Activated CD4-positive, alpha-beta memory T cell treated with anti-CD3 and anti-CD28 coated beads for 36 hours (primary cell): Measurements from ENCODE around the gene KIF5A. TPM values are rescaled to one million over a fixed set of nuclear protein-coding genes. Genes with fewer than 3 reads are reported as not detected.
"Not testable (repeated sequence)": the region's sequence is repeated elsewhere in the genome, so short reads cannot be mapped to it uniquely, and the experiment has no call there.

Experiments used
- CTCF ChIA-PET: fragments of 350-600 bp; sonication (Branson Sonifier 250); formaldehyde crosslinking; loops from one replicate; lab custom pipeline; 2021; ENCODE audit warnings: antibody characterized with exemption, inconsistent platforms; lab: Charles Lee
- POLR2A ChIA-PET: fragments of 350-600 bp; sonication (Branson Sonifier 250); formaldehyde crosslinking; loops from one replicate; lab custom pipeline; 2021; ENCODE audit warnings: antibody characterized with exemption; lab: Charles Lee
- DNase-seq: peaks from one replicate; pipeline ENCODE4 v3.0.0-alpha.2; 2020
- H3K27ac Mint-ChIP-seq: one replicate; pipeline ENCODE4 v1.8.0; 2021; ENCODE audit warnings: mixed read lengths
- H3K27me3 Mint-ChIP-seq: one replicate; pipeline ENCODE4 v1.8.0; 2021; ENCODE audit warnings: mixed read lengths
- H3K36me3 Mint-ChIP-seq: one replicate; pipeline ENCODE4 v1.8.0; 2021; ENCODE audit warnings: mixed read lengths
- H3K4me1 Mint-ChIP-seq: one replicate; pipeline ENCODE4 v1.8.0; 2021; ENCODE audit warnings: low read depth, mixed read lengths
- H3K4me3 Mint-ChIP-seq: one replicate; pipeline ENCODE4 v1.8.0; 2021; ENCODE audit warnings: mild to moderate bottlenecking, mixed read lengths
- H3K9me3 Mint-ChIP-seq: one replicate; pipeline ENCODE4 v1.8.0; 2021; ENCODE audit warnings: mixed read lengths
- intact Hi-C: fragments of 100-400 bp; cut with micrococcal nuclease; formaldehyde crosslinking; loops from one replicate; pipeline ENCODE4 v1.15.1; 2023
- total RNA-seq, 2 experiments: library from RNA; stranded (reverse); gene quantifications; one replicate each; pipeline ENCODE4 v1.2.3, GENCODE V29; 2021

Gene KIF5A
- total RNA-seq, 2 experiments from 2014 or later, result 0.90 to 0.99 TPM

DNA sequence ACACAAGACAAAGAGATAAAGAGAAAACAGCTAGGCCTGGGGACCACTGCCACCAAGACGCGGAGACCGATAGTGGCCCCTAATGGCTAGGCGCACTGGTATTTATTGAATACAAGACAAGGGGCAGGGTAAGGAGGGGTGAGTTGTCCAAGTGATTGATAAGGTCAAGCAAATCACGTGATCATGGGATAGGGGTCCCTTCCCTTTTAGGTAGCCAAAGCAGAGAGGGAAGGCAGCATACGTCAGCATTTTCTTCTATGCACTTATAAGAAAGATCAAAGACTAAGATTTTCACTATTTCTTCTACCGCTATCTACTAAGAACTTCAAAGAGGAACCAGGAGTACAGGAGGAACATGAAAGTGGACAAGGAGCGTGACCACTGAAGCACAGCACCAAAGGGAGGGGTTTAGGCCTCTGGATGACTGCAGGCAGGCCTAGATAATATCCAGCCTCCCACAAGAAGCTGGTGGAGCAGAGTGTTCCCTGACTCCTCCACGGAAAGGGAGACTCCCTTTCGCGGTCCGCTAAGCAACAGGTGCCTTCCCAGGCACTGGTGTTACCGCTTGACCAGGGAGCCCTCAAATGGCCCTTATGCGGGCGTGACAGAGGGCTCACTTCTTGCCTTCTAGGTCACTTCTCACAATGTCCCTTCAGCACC is 39.2 kb downstream of the KIF5A start:
- intact Hi-C loops, H3K36me3 Mint-ChIP-seq, H3K9me3 Mint-ChIP-seq, DNase-seq, H3K4me3 Mint-ChIP-seq, H3K27ac Mint-ChIP-seq, H3K27me3 Mint-ChIP-seq: not testable (repeated sequence)
- H3K4me1 Mint-ChIP-seq, result peaks cover 21% of the 10 kb centered on the region
- POLR2A ChIA-PET, result interaction anchor here (0.7 kb wide), 1 partner anchor 37 kb away, joined by 3 read pairs; no protein-coding TSS in a partner anchor
- CTCF ChIA-PET, result interaction anchor here (2.4 kb wide), 1 partner anchor 33 kb away, joined by 5 read pairs; no protein-coding TSS in a partner anchor

- H3K4me3 Mint-ChIP-seq, result peak overlapping the region; percentile 84
- no peaks in the 10 kb centered on the region for H3K27me3 Mint-ChIP-seq
- intact Hi-C loops, result loop anchor here (2.0 kb wide), 3 partner anchors 14 to 44 kb away; partner anchors contain the start of genes DCTN2 and DTX3
- peak overlapping the region; percentile 38 for H3K27ac Mint-ChIP-seq
- H3K4me1 Mint-ChIP-seq, result peaks cover 21% of the 10 kb centered on the region
- H3K36me3 Mint-ChIP-seq, result peaks cover 5% of the 10 kb centered on the region
- no peak for DNase-seq
- POLR2A ChIA-PET, result interaction anchor here (0.6 to 3.1 kb wide), 5 partner anchors 10 to 103 kb away, joined by 3 to 11 read pairs (median 3); partner anchors contain the start of gene OS9
- CTCF ChIA-PET, result interaction anchor here (1.0 kb wide), 2 partner anchors 37 to 43 kb away, joined by 4 read pairs; partner anchors contain the start of gene B4GALNT1
- H3K9me3 Mint-ChIP-seq, result no peaks in the 10 kb centered on the region
Observed at GRCh38 chr12:57590479-57590863, 40.6 kb downstream of the KIF5A start.

GRCh38 chr12:57590864-57591781 is 41.3 kb downstream of the KIF5A start, which contains the start of gene PIP4K2C:
Gene PIP4K2C (plus strand): TSS chr12:57591192. CDS start chr12:57591290, 98 bp downstream.
- POLR2A ChIA-PET, result interaction anchor here (0.6 to 3.1 kb wide), 7 partner anchors 9 to 103 kb away, joined by 3 to 11 read pairs (median 3); partner anchors contain the start of genes DCTN2 and OS9

GRCh38 chr12:57591782-57592325 is 42.0 kb downstream of the KIF5A start:
- H3K4me1 Mint-ChIP-seq, result peaks cover 21% of the 10 kb centered on the region
- CTCF ChIA-PET, result interaction anchor here (0.9 to 3.7 kb wide), 8 partner anchors 10 to 45 kb away, joined by 3 to 44 read pairs (median 3); partner anchors contain the start of genes ARHGEF25, B4GALNT1 and DCTN2
- H3K27me3 Mint-ChIP-seq, result no peaks in the 10 kb centered on the region
- intact Hi-C loops, result loop anchor here (1.0 to 2.0 kb wide), 4 partner anchors 13 to 152 kb away; partner anchors contain the start of genes DCTN2 and DTX3
- H3K9me3 Mint-ChIP-seq, result no peaks in the 10 kb centered on the region
- H3K36me3 Mint-ChIP-seq, result peaks cover 7% of the 10 kb centered on the region
- POLR2A ChIA-PET, result interaction anchor here (1.0 to 3.1 kb wide), 4 partner anchors 8 to 69 kb away, joined by 3 to 11 read pairs (median 4); partner anchors contain the start of gene DCTN2
- DNase-seq, result no peak
- H3K4me3 Mint-ChIP-seq, result peak overlapping the region; percentile 84
- peak overlapping the region; percentile 70 for H3K27ac Mint-ChIP-seq

More at GRCh38 chr12:57590864-57591781, 41.3 kb downstream of the KIF5A start, which contains the start of gene PIP4K2C:
- Mint-ChIP-seq H3K9me3 (no peaks in the 10 kb centered on the region), H3K4me3 (peak within 1 kb of the TSS; percentile 84), H3K27me3 (no peaks in the 10 kb centered on the region), H3K36me3 (peaks cover 5% of the 10 kb centered on the region), H3K4me1 (peaks cover 21% of the 10 kb centered on the region), H3K27ac (peak within 1 kb of the TSS; percentile 70)
- DNase-seq, result peak; percentile 89
- intact Hi-C loops, result loop anchor here (1.0 to 2.0 kb wide), 4 partner anchors 14 to 153 kb away; partner anchors contain the start of genes DCTN2 and DTX3
- CTCF ChIA-PET, result interaction anchor here (0.6 to 3.7 kb wide), 9 partner anchors 9 to 173 kb away, joined by 3 to 44 read pairs (median 3); partner anchors contain the start of genes ARHGEF25 and B4GALNT1

DNA sequence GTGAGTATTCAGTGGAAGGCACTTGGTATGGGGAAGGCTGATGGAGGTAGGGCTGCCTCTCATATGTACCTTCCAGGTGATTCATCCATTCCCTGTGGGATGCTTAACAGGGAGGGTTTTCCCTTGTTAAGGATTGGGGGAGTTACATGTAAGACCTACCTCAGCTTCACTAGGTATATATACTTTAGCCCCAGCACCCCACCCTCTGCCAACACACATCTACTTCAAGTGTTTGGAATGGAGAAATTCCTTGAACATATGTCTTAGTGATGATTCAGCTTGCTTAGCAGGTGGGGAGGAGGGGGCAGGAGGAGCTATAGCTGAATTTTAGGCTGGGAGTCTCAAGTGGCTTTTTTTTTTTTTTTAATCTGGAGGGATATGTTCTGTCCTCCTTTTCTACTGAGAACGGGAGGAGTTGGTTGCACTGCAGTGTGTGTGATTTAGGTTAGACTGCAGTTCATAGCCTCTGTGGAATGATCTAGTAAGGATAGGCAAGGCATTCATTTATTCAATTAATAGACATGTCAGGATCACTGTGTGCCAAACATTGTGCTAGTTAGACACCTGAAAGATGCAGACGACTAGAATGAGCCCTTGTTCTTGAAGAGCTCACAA is 42.8 kb downstream of the KIF5A start:
- no peak overlapping the region for H3K27ac Mint-ChIP-seq
- intact Hi-C loops, result no loop called here
- peaks cover 10% of the 10 kb centered on the region for H3K36me3 Mint-ChIP-seq
- peaks cover 21% of the 10 kb centered on the region for H3K4me1 Mint-ChIP-seq
- peak overlapping the region; percentile 84 for H3K4me3 Mint-ChIP-seq
- no peaks in the 10 kb centered on the region for H3K27me3 Mint-ChIP-seq
- no peak for DNase-seq
- ChIA-PET POLR2A (interaction anchor here (3.1 kb wide), 1 partner anchor 13 kb away, joined by 11 read pairs; no protein-coding TSS in a partner anchor), CTCF (interaction anchor here (0.6 to 3.7 kb wide), 6 partner anchors 10 to 66 kb away, joined by 3 to 44 read pairs (median 4); partner anchors contain the start of genes B4GALNT1 and DCTN2)
- no peaks in the 10 kb centered on the region for H3K9me3 Mint-ChIP-seq

DNA sequence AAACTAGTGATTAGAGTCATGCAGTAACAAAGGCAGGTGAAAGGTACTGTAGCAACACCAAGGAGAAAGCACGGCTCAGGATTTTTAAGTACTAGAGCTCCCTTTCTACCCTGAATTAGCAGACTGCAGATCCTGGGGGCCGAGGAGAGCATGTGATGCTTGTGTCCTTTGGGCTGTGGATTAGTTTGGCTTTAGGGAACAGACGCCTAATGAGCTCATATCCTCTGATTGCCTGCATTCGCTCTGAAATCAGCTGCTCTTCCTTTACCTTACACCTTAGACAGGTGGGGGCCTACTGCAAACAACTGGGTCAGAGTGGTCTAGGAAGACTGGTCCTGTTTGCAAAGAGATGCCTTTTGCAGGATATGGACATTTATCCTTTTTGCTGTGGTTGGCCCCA is 43.3 kb downstream of the KIF5A start:
- H3K9me3 Mint-ChIP-seq, result no peaks in the 10 kb centered on the region
- no peaks in the 10 kb centered on the region for H3K27me3 Mint-ChIP-seq
- CTCF ChIA-PET, result interaction anchor here (0.6 to 3.7 kb wide), 7 partner anchors 11 to 66 kb away, joined by 3 to 44 read pairs (median 4); partner anchors contain the start of genes B4GALNT1 and DCTN2
- no peak for DNase-seq
- no peak overlapping the region for H3K4me3 Mint-ChIP-seq
- intact Hi-C loops, result no loop called here
- peaks cover 21% of the 10 kb centered on the region for H3K4me1 Mint-ChIP-seq
- H3K36me3 Mint-ChIP-seq, result peaks cover 12% of the 10 kb centered on the region
- no peak overlapping the region for H3K27ac Mint-ChIP-seq
- POLR2A ChIA-PET, result interaction anchor here (0.9 to 3.1 kb wide), 2 partner anchors 11 to 12 kb away, joined by 3 to 11 read pairs; no protein-coding TSS in a partner anchor

DNA sequence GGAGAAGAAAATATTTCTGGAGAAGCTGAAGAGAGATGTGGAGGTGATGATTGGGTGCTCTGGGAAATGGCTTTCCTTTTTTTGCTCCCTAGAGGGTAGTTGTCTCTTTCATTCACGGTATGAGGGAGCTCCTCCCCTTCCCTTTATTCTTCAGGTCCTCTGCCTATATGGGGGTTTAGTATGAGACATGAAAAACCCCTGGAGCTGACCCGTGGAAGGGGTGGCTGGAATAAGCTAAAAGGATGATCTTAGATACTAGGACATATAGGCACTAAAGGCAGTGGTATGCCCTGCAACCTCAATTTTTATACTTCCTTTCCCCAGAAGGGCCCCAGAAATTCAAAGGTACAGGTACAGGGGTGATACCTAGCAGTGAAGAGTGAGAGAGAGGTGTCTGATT is 50.6 kb downstream of the KIF5A start:
- Mint-ChIP-seq H3K4me1 (peaks cover 18% of the 10 kb centered on the region), H3K27ac (no peak overlapping the region), H3K27me3 (no peaks in the 10 kb centered on the region), H3K9me3 (no peaks in the 10 kb centered on the region), H3K4me3 (no peak overlapping the region), H3K36me3 (peaks cover 27% of the 10 kb centered on the region)
- ChIA-PET CTCF (interaction anchor here (1.4 to 2.7 kb wide), 2 partner anchors 16 to 19 kb away, joined by 4 to 19 read pairs; no protein-coding TSS in a partner anchor), POLR2A (interaction anchor here (1.4 kb wide), 1 partner anchor 9 kb away, joined by 4 read pairs; the partner anchor contains the start of gene PIP4K2C)
- intact Hi-C loops, result no loop called here
- DNase-seq, result no peak

- ChIA-PET POLR2A (interaction anchor here (0.7 to 0.9 kb wide), 2 partner anchors 9 to 332 kb away, joined by 3 read pairs; partner anchors contain the start of gene ARHGEF25), CTCF (no interaction called here)
- peaks cover 22% of the 10 kb centered on the region for H3K36me3 Mint-ChIP-seq
- peaks cover 22% of the 10 kb centered on the region for H3K4me1 Mint-ChIP-seq
- H3K27ac Mint-ChIP-seq, result no peak overlapping the region
- intact Hi-C loops, result no loop called here
- no peak overlapping the region for H3K4me3 Mint-ChIP-seq
- H3K27me3 Mint-ChIP-seq, result no peaks in the 10 kb centered on the region
- H3K9me3 Mint-ChIP-seq, result no peaks in the 10 kb centered on the region
- no peak for DNase-seq
Observed at GRCh38 chr12:57602544-57602943, 52.7 kb downstream of the KIF5A start.

DNA sequence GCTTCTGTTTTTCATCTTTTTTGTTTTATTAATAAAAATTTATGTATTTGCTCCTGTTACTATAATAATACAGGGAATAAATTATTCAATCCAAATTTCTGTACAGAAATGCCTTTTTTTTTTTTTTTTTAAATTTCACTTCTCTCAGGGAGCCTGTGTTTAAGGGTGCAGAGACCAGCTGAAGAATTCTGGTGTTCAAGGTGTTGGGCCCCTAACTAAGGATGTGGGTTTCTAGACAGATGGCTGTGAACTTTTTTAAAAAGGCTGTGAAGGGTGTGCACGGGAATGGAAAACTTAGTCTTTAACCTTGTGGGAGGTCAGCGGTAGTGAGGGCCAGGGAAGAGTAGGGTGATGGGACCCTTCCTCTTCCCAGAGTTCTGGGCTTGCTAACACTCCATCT is 53.5 kb downstream of the KIF5A start:
- no peaks in the 10 kb centered on the region for H3K27me3 Mint-ChIP-seq
- peak overlapping the region; percentile 74 for H3K4me3 Mint-ChIP-seq
- ChIA-PET POLR2A (interaction anchor here (0.6 to 1.3 kb wide), 5 partner anchors 8 to 333 kb away, joined by 3 read pairs; partner anchors contain the start of gene ARHGEF25), CTCF (interaction anchor here (1.5 kb wide), 1 partner anchor 20 kb away, joined by 4 read pairs; no protein-coding TSS in a partner anchor)
- intact Hi-C loops, result no loop called here
- no peak for DNase-seq
- H3K36me3 Mint-ChIP-seq, result peaks cover 21% of the 10 kb centered on the region
- peaks cover 22% of the 10 kb centered on the region for H3K4me1 Mint-ChIP-seq
- H3K9me3 Mint-ChIP-seq, result no peaks in the 10 kb centered on the region
- H3K27ac Mint-ChIP-seq, result no peak overlapping the region

- H3K27me3 Mint-ChIP-seq, result no peaks in the 10 kb centered on the region
- intact Hi-C loops, result loop anchor here (2.0 kb wide), 1 partner anchor 13 kb away; the partner anchor contains the start of gene PIP4K2C
Observed at GRCh38 chr12:57603815-57604453, 54.1 kb downstream of the KIF5A start.

More at GRCh38 chr12:57603815-57604453, 54.1 kb downstream of the KIF5A start:
- peaks cover 22% of the 10 kb centered on the region for H3K4me1 Mint-ChIP-seq
- ChIA-PET POLR2A (interaction anchor here (0.6 to 1.3 kb wide), 4 partner anchors 10 to 148 kb away, joined by 3 read pairs; partner anchors contain the start of gene CDK4), CTCF (interaction anchor here (1.5 kb wide), 1 partner anchor 21 kb away, joined by 4 read pairs; no protein-coding TSS in a partner anchor)
- peak overlapping the region; percentile 74 for H3K4me3 Mint-ChIP-seq
- H3K36me3 Mint-ChIP-seq, result peaks cover 19% of the 10 kb centered on the region
- no peaks in the 10 kb centered on the region for H3K9me3 Mint-ChIP-seq
- peak overlapping the region; percentile 49 for H3K27ac Mint-ChIP-seq
- DNase-seq, result no peak
